ENCODE data around the gene NPTX2.

NPTX2 gene

GRCh38 chr7:98654524-98655272, 37.6 kb downstream of the NPTX2 start:
- DNase-seq (ENCODE audit: low read depth in 1 of 2, low spot score in 1 of 2) = no peak

- DNase-seq (ENCODE audit: low read depth in 1 of 2, low spot score in 1 of 2) = no peak
Observed at GRCh38 chr7:98655611-98656010, 38.5 kb downstream of the NPTX2 start.

GRCh38 chr7:98656899-98657298, 39.8 kb downstream of the NPTX2 start:
- no peak for DNase-seq (ENCODE audit: low read depth in 1 of 2, low spot score in 1 of 2)

GRCh38 chr7:98657736-98658135, 40.7 kb downstream of the NPTX2 start:
- DNase-seq (ENCODE audit: low read depth in 1 of 2, low spot score in 1 of 2) = no peak

- DNase-seq (ENCODE audit: low read depth in 1 of 2, low spot score in 1 of 2) = no peak
Observed at GRCh38 chr7:98659756-98660155, 42.7 kb downstream of the NPTX2 start.

GRCh38 chr7:98661607-98662006, 44.5 kb downstream of the NPTX2 start:
- DNase-seq (ENCODE audit: low read depth in 1 of 2, low spot score in 1 of 2) = no peak

GRCh38 chr7:98662289-98662688, 45.2 kb downstream of the NPTX2 start:
- DNase-seq (ENCODE audit: low read depth in 1 of 2, low spot score in 1 of 2) = no peak

- no peak for DNase-seq (ENCODE audit: low read depth in 1 of 2, low spot score in 1 of 2)
Observed at GRCh38 chr7:98664882-98665281, 47.8 kb downstream of the NPTX2 start.

- no peak for DNase-seq (ENCODE audit: low read depth in 1 of 2, low spot score in 1 of 2)
Observed at GRCh38 chr7:98668255-98668654, 51.2 kb downstream of the NPTX2 start.

- no peak for DNase-seq (ENCODE audit: low read depth in 1 of 2, low spot score in 1 of 2)
Observed at GRCh38 chr7:98669329-98670000, 52.4 kb downstream of the NPTX2 start.

GRCh38 chr7:98670186-98670585, 53.1 kb downstream of the NPTX2 start:
- no peak for DNase-seq (ENCODE audit: low read depth in 1 of 2, low spot score in 1 of 2)

GRCh38 chr7:98671733-98672331, 54.7 kb downstream of the NPTX2 start:
- no peak for DNase-seq (ENCODE audit: low read depth in 1 of 2, low spot score in 1 of 2)

- no peak for DNase-seq (ENCODE audit: low read depth in 1 of 2, low spot score in 1 of 2)
Observed at GRCh38 chr7:98674461-98674860, 57.4 kb downstream of the NPTX2 start.

- no peak for DNase-seq (ENCODE audit: low read depth in 1 of 2, low spot score in 1 of 2)
Observed at GRCh38 chr7:98674881-98675280, 57.8 kb downstream of the NPTX2 start.

- DNase-seq (ENCODE audit: low read depth in 1 of 2, low spot score in 1 of 2) = no peak
Observed at GRCh38 chr7:98678215-98678614, 61.1 kb downstream of the NPTX2 start.
